IPS-20b (cell line): ENCODE results near the gene L2HGDH.
"Not testable (repeated sequence)": the region's sequence is repeated elsewhere in the genome, so short reads cannot be mapped to it uniquely, and the experiment has no call there.

Source experiments
- H3K27ac ChIP-seq: one replicate; pipeline ENCODE4 v1.5.1; 2013; ENCODE audit warnings: low read length
- H3K27me3 ChIP-seq: 2 replicates; pipeline ENCODE4 v1.6.1; 2013; ENCODE audit warnings: mild to moderate bottlenecking, low read length, inconsistent platforms; ENCODE audit not compliant: insufficient read depth
- H3K36me3 ChIP-seq: 2 replicates; pipeline ENCODE4 v1.6.1; 2013; ENCODE audit warnings: low read depth, mild to moderate bottlenecking, inconsistent platforms, low read length, moderate library complexity; ENCODE audit not compliant: insufficient read depth
- H3K4me1 ChIP-seq: 2 replicates; pipeline ENCODE4 v1.6.1; 2013; ENCODE audit warnings: mild to moderate bottlenecking, control low read depth, inconsistent platforms, low read length, moderate library complexity; ENCODE audit not compliant: insufficient read depth
- H3K4me3 ChIP-seq: 2 replicates; pipeline ENCODE4 v1.5.1; 2013; ENCODE audit warnings: mild to moderate bottlenecking, low read length, inconsistent platforms
- H3K9ac ChIP-seq: 2 replicates; pipeline ENCODE4 v1.6.1; 2013; ENCODE audit warnings: low read depth, mild to moderate bottlenecking, inconsistent platforms, low read length, moderate library complexity
- H3K9me3 ChIP-seq: 2 replicates; pipeline ENCODE4 v1.6.1; 2013; ENCODE audit warnings: mild to moderate bottlenecking, low read depth, low read length, inconsistent platforms; ENCODE audit not compliant: insufficient read depth

Gene L2HGDH

DNA sequence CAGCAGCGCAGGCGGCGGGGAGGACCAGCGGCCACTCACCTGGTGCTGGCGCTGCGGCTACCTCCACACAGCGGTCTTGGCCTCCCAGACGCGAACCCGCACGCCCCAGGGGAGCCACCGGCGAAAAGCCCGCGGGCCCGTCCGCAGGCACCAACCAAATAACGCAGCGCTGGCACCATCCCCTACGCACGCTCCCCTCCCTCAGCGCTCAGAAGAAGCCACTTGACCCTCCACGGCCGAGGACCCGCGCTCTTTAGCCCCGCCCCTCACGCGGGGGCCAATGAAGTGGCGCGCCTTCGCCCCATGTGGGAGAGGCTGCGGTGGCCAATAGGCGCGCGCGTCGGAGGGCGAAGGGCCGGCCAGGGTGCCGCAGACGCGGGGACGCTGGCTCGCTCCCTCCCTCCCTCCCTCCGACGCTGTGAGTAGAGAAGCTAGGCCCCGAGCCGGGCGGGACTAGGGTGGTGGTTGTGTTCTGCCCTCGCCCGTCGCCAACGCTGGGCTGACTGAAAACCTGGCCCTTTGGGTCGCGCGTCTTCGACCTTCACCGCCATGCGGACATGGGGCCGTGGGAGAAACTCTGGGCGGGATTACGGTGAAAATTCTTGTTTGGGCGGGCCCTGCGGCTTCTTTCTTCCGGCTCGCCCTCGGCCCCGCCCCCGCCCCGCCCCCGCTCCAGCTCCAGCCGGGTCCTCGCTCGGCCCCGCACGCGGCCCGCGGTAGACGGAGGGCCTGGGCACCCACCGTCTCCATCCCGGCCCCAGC is at the start of gene L2HGDH, which contains the start of gene DMAC2L:
Gene L2HGDH (minus strand): TSS at position 258 of the 762 bp plus-strand sequence. CDS start 79 bp downstream, at position 179.
Gene DMAC2L (plus strand): TSS at position 353 of the 762 bp plus-strand sequence. CDS start 9,164 bp downstream, outside the sequence.
- Histone ChIP-seq H3K27ac (peak within 1 kb of the TSS; percentile 59), H3K27me3 (no peaks in the 10 kb centered on the region), H3K36me3 (no peaks in the 10 kb centered on the region), H3K4me3 (peak within 1 kb of the TSS; percentile 95), H3K9ac (peak within 1 kb of the TSS; percentile 91), H3K4me1 (peaks cover 8% of the 10 kb centered on the region), H3K9me3 (peaks cover 10% of the 10 kb centered on the region; the same call in 1 of the 2 replicates)

DNA sequence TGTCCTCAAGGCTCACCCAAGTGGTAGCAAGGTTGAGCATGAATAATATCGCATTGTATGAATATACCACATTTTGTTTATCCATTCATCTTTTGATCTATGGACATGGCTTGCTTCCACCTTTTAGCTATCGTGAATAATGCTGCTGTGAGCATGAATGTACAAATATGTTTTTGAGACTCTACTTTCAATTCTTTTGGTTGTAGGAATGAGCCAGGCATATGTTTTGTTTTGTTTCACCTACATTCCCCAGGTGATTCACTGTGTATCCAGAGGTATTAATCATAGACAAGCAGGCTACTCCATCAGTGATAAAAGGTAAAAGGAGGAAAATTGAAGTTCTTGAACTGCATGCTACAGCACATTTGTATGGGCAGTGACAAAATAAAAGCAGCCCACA is 48.8 kb upstream of the L2HGDH start:
- H3K27me3 ChIP-seq: no peaks in the 10 kb centered on the region
- H3K4me3 ChIP-seq: no peak overlapping the region
- no peak overlapping the region for H3K27ac ChIP-seq

DNA sequence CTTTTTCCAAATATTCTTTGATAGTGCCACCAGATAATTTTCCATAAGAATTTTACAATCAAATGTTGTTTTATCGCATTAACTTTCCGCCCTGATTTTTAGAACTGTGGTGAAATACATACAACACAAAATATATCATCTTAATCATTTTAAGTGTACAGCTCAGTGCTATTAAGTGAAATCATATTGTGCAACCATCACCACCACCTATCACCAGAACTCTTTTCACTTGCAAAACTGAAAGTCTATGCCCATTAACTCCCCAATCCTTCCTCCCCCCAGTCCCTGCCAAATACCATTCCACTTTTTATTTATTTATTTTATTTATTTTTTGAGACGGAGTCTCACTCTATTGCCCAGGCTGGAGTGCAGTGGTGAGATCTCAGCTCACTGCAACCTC is 48.1 kb upstream of the L2HGDH start:
- H3K9ac ChIP-seq: no peak overlapping the region

More for the DNA sequence above, 48.8 kb upstream of the L2HGDH start:
- Histone ChIP-seq H3K9me3 (no peaks in the 10 kb centered on the region), H3K9ac (no peak overlapping the region), H3K4me1 (no peaks in the 10 kb centered on the region), H3K36me3 (no peaks in the 10 kb centered on the region)

DNA sequence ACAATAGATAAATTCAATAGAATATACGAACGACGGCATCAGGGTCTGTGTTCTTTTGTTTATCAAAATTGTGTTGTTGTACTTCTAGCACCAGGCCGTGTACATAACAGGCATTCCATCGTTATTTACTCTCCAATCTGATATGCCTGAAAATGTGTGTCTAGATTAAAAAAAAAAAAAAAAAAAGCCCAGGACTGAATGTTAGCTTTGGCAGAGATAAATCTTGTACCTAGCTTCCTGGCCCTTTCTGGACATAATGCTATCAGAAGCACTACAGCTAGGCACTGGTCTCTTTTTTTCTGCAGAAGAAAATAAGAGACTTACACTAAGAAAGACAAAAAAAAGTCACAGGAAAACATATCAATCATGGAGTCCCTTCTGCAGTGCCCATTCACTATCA is 47.6 kb upstream of the L2HGDH start:
- Histone ChIP-seq H3K27ac (no peak overlapping the region), H3K4me3 (no peak overlapping the region), H3K9ac (no peak overlapping the region), H3K9me3 (no peaks in the 10 kb centered on the region), H3K36me3 (no peaks in the 10 kb centered on the region), H3K4me1 (no peaks in the 10 kb centered on the region), H3K27me3 (no peaks in the 10 kb centered on the region)

More for the DNA sequence above, 48.1 kb upstream of the L2HGDH start:
- Histone ChIP-seq H3K27ac (no peak overlapping the region), H3K27me3 (no peaks in the 10 kb centered on the region), H3K4me3 (no peak overlapping the region), H3K4me1 (no peaks in the 10 kb centered on the region), H3K9me3 (no peaks in the 10 kb centered on the region), H3K36me3 (no peaks in the 10 kb centered on the region)

DNA sequence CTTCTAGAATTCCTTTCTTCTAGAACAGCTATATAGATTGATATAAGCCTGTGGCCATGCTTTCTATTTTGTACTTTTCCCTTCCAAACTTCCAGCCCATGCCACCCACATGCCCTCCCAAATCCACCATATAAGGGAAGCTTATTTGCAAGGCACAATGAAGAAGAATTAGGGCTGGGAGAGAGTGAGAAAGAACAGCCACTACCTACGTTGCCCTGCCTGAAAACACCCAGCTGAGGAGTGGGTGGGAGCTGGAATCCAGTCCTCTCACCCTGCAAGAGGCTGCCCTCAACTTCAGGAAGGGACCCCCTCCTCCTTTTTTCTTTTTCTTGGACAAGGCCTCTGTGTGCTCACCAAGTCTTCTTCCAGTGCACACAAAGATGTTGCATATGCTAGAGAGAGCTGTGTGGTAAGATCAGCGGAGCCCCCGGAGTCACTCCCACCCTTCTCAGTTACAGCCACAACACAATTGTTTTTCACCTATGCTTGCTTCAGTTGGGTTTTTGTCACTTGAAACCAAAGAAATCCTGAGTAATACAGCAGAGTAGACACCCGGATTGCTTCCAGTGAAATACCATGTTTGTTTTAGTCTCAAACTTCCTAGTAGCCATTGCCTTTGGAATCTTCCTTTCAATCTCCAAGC is 45.8 kb upstream of the L2HGDH start:
- Histone ChIP-seq H3K4me3 (no peak overlapping the region), H3K4me1 (no peaks in the 10 kb centered on the region), H3K36me3 (no peaks in the 10 kb centered on the region), H3K9me3 (no peaks in the 10 kb centered on the region), H3K27me3 (no peaks in the 10 kb centered on the region), H3K27ac (no peak overlapping the region), H3K9ac (no peak overlapping the region)

DNA sequence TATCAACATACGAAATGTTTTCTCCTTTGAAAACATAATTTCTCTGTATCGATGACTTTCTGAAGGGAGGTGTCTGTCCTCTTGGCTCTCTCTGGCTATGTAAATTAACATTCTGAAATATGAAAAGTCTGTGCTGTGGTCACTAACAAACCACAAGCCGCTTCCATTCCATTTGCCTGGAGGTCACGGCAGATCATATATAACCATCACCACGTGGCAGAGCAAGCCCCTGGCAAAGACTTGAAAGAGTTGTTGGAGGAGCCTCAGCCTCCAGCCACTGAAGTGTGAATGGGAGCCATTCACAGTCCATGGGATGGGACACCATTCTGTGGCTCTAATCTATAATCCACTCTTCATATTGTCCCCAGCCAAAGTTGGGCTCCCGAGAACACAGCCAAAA is 45.1 kb upstream of the L2HGDH start:
- H3K27ac ChIP-seq: no peak overlapping the region
- no peaks in the 10 kb centered on the region for H3K4me1 ChIP-seq
- no peaks in the 10 kb centered on the region for H3K27me3 ChIP-seq
- no peaks in the 10 kb centered on the region for H3K36me3 ChIP-seq
- no peaks in the 10 kb centered on the region for H3K9me3 ChIP-seq
- H3K9ac ChIP-seq: no peak overlapping the region
- no peak overlapping the region for H3K4me3 ChIP-seq

DNA sequence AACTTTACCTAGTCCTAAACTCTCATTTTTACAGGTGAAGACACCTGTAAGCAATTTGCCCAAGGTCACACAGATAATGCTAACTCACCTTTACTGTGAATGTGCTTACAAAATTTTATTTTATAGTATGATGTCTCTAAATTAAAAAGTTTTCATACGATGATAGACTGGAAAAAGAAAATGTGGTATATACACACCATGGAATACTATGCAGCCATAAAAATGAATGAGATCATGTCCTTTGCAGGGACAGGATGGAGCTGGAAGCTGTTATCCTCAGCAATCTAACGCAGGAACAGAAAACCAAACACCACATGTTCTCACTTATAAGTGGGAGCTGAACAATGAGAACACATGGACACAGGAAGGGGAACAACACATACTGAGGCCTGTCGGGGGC is 44.3 kb upstream of the L2HGDH start:
- H3K9ac ChIP-seq, H3K27me3 ChIP-seq, H3K9me3 ChIP-seq, H3K27ac ChIP-seq, H3K4me1 ChIP-seq, H3K4me3 ChIP-seq, H3K36me3 ChIP-seq: not testable (repeated sequence)

DNA sequence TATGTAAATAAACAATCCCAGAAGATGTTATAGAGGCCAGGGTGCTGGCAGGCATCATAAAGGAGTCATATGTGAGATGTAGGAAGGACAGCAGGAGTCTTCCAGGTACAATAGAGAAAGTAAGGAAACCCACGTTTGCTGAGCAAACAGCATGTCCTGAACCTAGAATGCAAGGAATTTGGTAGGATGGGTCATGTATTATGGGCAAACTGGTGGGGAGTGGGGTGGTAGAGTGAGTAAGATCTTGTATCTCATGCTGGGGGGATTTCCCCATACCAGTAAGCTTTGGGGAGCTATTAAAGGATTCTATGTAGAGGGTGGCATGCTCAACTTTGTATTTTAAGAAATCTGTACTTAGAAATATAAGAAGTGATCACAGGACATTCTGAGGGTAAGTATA is 43.7 kb upstream of the L2HGDH start:
- no peaks in the 10 kb centered on the region for H3K4me1 ChIP-seq

DNA sequence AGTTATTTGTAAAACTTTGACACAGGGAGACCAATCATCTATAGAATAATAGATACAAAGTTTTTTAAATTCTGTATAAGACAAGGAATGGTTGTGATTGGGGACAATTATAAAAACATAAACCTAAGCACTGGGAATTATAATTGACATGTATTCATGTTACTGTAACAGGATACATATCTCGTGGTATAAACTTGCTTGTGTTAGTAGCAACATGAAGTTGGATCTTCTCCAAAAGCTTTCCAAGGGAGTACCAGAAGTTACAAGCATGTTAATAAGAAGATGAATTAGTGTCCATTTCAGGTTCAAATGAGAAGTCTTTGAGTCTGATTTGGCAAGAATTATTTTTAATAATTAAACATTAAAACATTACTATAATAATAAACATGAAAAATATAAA is 42.5 kb upstream of the L2HGDH start:
- no peak overlapping the region for H3K4me3 ChIP-seq
- no peak overlapping the region for H3K9ac ChIP-seq
- H3K9me3 ChIP-seq: no peaks in the 10 kb centered on the region
- no peaks in the 10 kb centered on the region for H3K36me3 ChIP-seq
- H3K27ac ChIP-seq: no peak overlapping the region
- H3K4me1 ChIP-seq: no peaks in the 10 kb centered on the region
- H3K27me3 ChIP-seq: no peaks in the 10 kb centered on the region

More for the DNA sequence above, 43.7 kb upstream of the L2HGDH start:
- no peak overlapping the region for H3K9ac ChIP-seq
- H3K36me3 ChIP-seq: no peaks in the 10 kb centered on the region
- no peaks in the 10 kb centered on the region for H3K9me3 ChIP-seq
- no peak overlapping the region for H3K27ac ChIP-seq
- H3K27me3 ChIP-seq: no peaks in the 10 kb centered on the region
- no peak overlapping the region for H3K4me3 ChIP-seq

DNA sequence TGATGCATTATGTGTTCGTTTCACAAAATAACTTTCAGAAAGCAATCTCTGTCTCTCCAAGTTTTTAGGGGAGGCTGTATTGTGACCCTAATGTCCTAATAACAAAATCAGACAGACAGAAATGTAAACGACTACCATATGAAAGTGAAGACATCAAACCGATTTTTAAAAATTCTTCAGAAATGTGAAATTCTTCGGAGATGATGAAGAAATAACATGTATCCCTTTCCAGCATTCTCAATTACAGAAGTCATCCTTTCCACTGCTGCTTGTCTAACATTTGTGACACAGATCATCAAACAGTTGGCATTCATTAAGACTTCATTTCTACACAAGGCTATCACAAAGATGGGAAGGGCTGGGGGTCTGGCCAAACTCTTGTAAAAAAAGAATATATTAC is 41.1 kb upstream of the L2HGDH start:
- Histone ChIP-seq H3K36me3 (no peaks in the 10 kb centered on the region), H3K27ac (no peak overlapping the region), H3K4me3 (no peak overlapping the region), H3K27me3 (no peaks in the 10 kb centered on the region), H3K9me3 (no peaks in the 10 kb centered on the region), H3K4me1 (no peaks in the 10 kb centered on the region), H3K9ac (no peak overlapping the region)

DNA sequence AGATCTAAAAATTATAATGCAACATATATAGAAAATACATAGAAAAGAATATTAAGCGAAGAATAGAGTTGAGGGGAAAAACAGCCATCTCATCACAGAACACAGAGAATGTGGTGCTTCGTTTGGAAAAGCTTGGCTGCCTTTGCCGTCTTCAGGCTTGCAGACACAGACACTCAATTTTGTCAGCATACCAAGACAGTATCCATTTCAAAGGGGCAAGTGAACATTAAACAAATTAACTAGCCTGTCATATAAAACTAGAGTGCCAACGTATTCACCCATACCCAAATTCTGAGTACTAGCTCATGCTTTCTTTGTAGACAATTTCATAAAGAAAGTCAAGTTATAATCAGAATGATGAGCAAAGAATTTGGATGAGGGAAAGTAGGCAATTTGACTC is 40.6 kb upstream of the L2HGDH start:
- no peak overlapping the region for H3K4me3 ChIP-seq
- no peak overlapping the region for H3K27ac ChIP-seq
- no peak overlapping the region for H3K9ac ChIP-seq
- H3K27me3 ChIP-seq: no peaks in the 10 kb centered on the region
- no peaks in the 10 kb centered on the region for H3K9me3 ChIP-seq
- H3K36me3 ChIP-seq: no peaks in the 10 kb centered on the region
- H3K4me1 ChIP-seq: no peaks in the 10 kb centered on the region

DNA sequence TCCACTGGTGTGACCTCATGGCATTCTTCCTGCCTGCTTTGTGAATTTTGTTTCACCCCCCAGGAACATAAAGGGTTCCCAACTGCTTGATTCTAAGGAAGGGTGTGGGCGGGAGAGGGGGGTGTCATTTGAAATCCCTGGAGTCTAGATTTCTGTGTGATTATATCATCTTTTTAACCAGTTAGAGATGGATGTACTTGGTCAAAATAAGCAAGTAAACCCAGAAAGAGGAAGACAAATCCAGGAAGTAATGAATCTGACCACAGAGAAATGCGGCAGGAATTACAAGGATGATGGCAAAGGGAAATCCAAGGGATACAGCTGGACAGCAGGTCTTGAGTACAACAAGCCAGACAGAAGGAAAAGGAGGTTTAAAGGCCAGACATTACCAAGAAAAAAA is 38.9 kb upstream of the L2HGDH start:
- Histone ChIP-seq H3K27me3 (no peaks in the 10 kb centered on the region), H3K9ac (no peak overlapping the region), H3K27ac (no peak overlapping the region)

More for the DNA sequence above, 38.9 kb upstream of the L2HGDH start:
- H3K36me3 ChIP-seq: no peaks in the 10 kb centered on the region
- no peak overlapping the region for H3K4me3 ChIP-seq
- no peaks in the 10 kb centered on the region for H3K9me3 ChIP-seq
- H3K4me1 ChIP-seq: no peaks in the 10 kb centered on the region
